Fibroblast of lung (primary cell): ENCODE results near the gene CRMP1. TPM values are rescaled to one million over a fixed set of nuclear protein-coding genes. Genes with fewer than 3 reads are reported as not detected.
A peak's percentile ranks its signal among the peaks of the same experiment; 100 is the strongest.

Experiments used
- DNase-seq, 2 donors: peaks; one replicate each; pipeline versions ENCODE4 v3.0.0 to v3.0.0-alpha.2; 2010; ENCODE audit warnings: low read depth in 2 of 2
- H2AFZ ChIP-seq: 2 replicates; pipeline ENCODE4 v1.5.1; 2012; ENCODE audit warnings: low read length, control low read depth, inconsistent platforms
- H3K27ac ChIP-seq: 2 replicates; pipeline ENCODE4 v1.5.1; 2011; ENCODE audit warnings: low read length, control low read depth; ENCODE audit not compliant: insufficient read depth
- H3K27me3 ChIP-seq: 2 replicates; pipeline ENCODE4 v1.5.1; 2011; ENCODE audit warnings: mild to moderate bottlenecking, low read length; ENCODE audit not compliant: control insufficient read depth, insufficient read depth
- H3K36me3 ChIP-seq: 2 replicates; pipeline ENCODE4 v1.5.1; 2011; ENCODE audit warnings: low read length; ENCODE audit not compliant: control insufficient read depth, insufficient read depth
- H3K4me1 ChIP-seq: 2 replicates; pipeline ENCODE4 v1.5.1; 2011; ENCODE audit warnings: low read length; ENCODE audit not compliant: control insufficient read depth, insufficient read depth; ENCODE audit errors: extremely low read depth
- H3K4me2 ChIP-seq: 2 replicates; pipeline ENCODE4 v1.5.1; 2011; ENCODE audit warnings: low read length, control low read depth; ENCODE audit not compliant: insufficient read depth; ENCODE audit errors: extremely low read depth
- H3K4me3 ChIP-seq, 4 experiments: fragments of 200-600 bp in 1 of 4; sonication (generic) in 1 of 4; replicated peaks in 1 of 4; 2 replicates each; pipeline ENCODE4 v1.5.1; 2011 to 2016; ENCODE audit warnings: low read length in 4 of 4, low read depth in 3 of 4, mild to moderate bottlenecking in 3 of 4, control low read depth in 2 of 4, inconsistent platforms in 1 of 4, mixed read lengths in 1 of 4; ENCODE audit not compliant: insufficient read depth in 1 of 4; ENCODE audit errors: control extremely low read depth in 1 of 4
- H3K79me2 ChIP-seq: 2 replicates; pipeline ENCODE4 v1.5.1; 2012; ENCODE audit warnings: mild to moderate bottlenecking, low read length, inconsistent platforms; ENCODE audit not compliant: control insufficient read depth, insufficient read depth
- H3K9ac ChIP-seq: 2 replicates; pipeline ENCODE4 v1.5.1; 2011; ENCODE audit warnings: mild to moderate bottlenecking, low read length, control low read depth; ENCODE audit not compliant: insufficient read depth
- H3K9me3 ChIP-seq: 2 replicates; pipeline ENCODE4 v1.5.1; 2012; ENCODE audit warnings: low read depth, low read length; ENCODE audit not compliant: control insufficient read depth, insufficient read depth
- H4K20me1 ChIP-seq: 2 replicates; pipeline ENCODE4 v1.5.1; 2011; ENCODE audit warnings: low read length; ENCODE audit not compliant: control insufficient read depth, insufficient read depth; ENCODE audit errors: extremely low read depth
- CTCF ChIP-seq, 2 donors: IDR thresholded peaks in 1 of 2; conservative IDR thresholded peaks in 1 of 2; 1 replicate in 1 of 2; 2 replicates in 1 of 2; pipeline ENCODE4 v1.5.1; 2011 to 2012; ENCODE audit warnings: low read length in 2 of 2, control low read depth in 1 of 2, inconsistent platforms in 1 of 2, low read depth in 1 of 2, mild to moderate bottlenecking in 1 of 2
- EZH2 ChIP-seq: IDR thresholded peaks from 2 replicates; pipeline ENCODE4 v1.5.1; 2012; ENCODE audit warnings: low read length, control low read depth, mild to moderate bottlenecking; ENCODE audit errors: missing control alignments
- polyA plus RNA-seq, 2 donors: library from polyadenylated mRNA; depleted of rRNA in 1 of 2; stranded (reverse) in 1 of 2; unstranded in 1 of 2; fragments of >200 nt; gene quantifications; 2 replicates each; pipeline ENCODE4 v1.2.1, GENCODE V29; 2011 to 2012; ENCODE audit warnings: missing spikeins in 1 of 2
- total RNA-seq: library from RNA; depleted of rRNA; stranded (reverse); fragments of >200 nt; gene quantifications from 2 replicates; pipeline ENCODE4 v1.2.1, GENCODE V29; 2014

Gene CRMP1
- total and polyA plus RNA-seq, 2 donors (not counting 1 experiment from before 2014, with no cell fraction given) = 0.33 to 2.7 TPM

- no peak overlapping the region for H3K27ac ChIP-seq
- peaks cover 6% of the 10 kb centered on the region for H3K4me1 ChIP-seq
- DNase-seq = no peak
- H3K36me3 ChIP-seq = peaks cover 5% of the 10 kb centered on the region
- H3K4me2 ChIP-seq = no peak overlapping the region
- no peaks in the 10 kb centered on the region for H4K20me1 ChIP-seq
- H3K9me3 ChIP-seq = no peaks in the 10 kb centered on the region
- no peaks in the 10 kb centered on the region for H3K27me3 ChIP-seq
- no peak overlapping the region for H3K9ac ChIP-seq
- H2AFZ ChIP-seq = no peak overlapping the region
- no peaks in the 10 kb centered on the region for H3K79me2 ChIP-seq
- H3K4me3 ChIP-seq = no peak overlapping the region
- TF ChIP-seq CTCF (conservative IDR thresholded peaks at IDR 0.05 in 1 of 2, IDR thresholded peaks at IDR 0.05 in 1 of 2; ENCODE audit: low read depth in 1 of 2, low read length in 2 of 2) (no peak), EZH2 (no peak)
These were observed 66.3 kb downstream of the CRMP1 start for GRCh38 chr4:5826437-5827107.

GRCh38 chr4:5825321-5826041, 67.4 kb downstream of the CRMP1 start:
- Histone ChIP-seq H2AFZ (no peak overlapping the region), H3K9me3 (no peaks in the 10 kb centered on the region), H3K4me3 (no peak overlapping the region), H4K20me1 (no peaks in the 10 kb centered on the region), H3K79me2 (no peaks in the 10 kb centered on the region), H3K9ac (no peak overlapping the region), H3K4me1 (peaks cover 6% of the 10 kb centered on the region), H3K4me2 (no peak overlapping the region), H3K36me3 (peaks cover 11% of the 10 kb centered on the region), H3K27ac (no peak overlapping the region), H3K27me3 (no peaks in the 10 kb centered on the region)
- TF ChIP-seq CTCF (conservative IDR thresholded peaks at IDR 0.05 in 1 of 2, IDR thresholded peaks at IDR 0.05 in 1 of 2; ENCODE audit: low read depth in 1 of 2, low read length in 2 of 2) (no peak), EZH2 (no peak)
- no peak for DNase-seq

- H3K36me3 ChIP-seq = peaks cover 11% of the 10 kb centered on the region
- H3K4me1 ChIP-seq = peaks cover 6% of the 10 kb centered on the region
- no peak overlapping the region for H3K9ac ChIP-seq
- no peaks in the 10 kb centered on the region for H3K9me3 ChIP-seq
- no peaks in the 10 kb centered on the region for H3K79me2 ChIP-seq
- H2AFZ ChIP-seq = no peak overlapping the region
- peak; percentile 38 to 55 for DNase-seq
- no peaks in the 10 kb centered on the region for H4K20me1 ChIP-seq
- H3K27me3 ChIP-seq = no peaks in the 10 kb centered on the region
- H3K27ac ChIP-seq = no peak overlapping the region
- TF ChIP-seq CTCF (conservative IDR thresholded peaks at IDR 0.05 in 1 of 2, IDR thresholded peaks at IDR 0.05 in 1 of 2; ENCODE audit: low read depth in 1 of 2, low read length in 2 of 2) (peak; percentile 44 to 71), EZH2 (no peak)
- no peak overlapping the region for H3K4me3 ChIP-seq
- no peak overlapping the region for H3K4me2 ChIP-seq
These were observed 68.3 kb downstream of the CRMP1 start for GRCh38 chr4:5824635-5825034.
